Karpas-422 (cell line): ENCODE data around the gene HSPB3. TPM values are rescaled to one million over a fixed set of nuclear protein-coding genes. Genes with fewer than 3 reads are reported as not detected.
"Not testable (repeated sequence)": the region's sequence is repeated elsewhere in the genome, so short reads cannot be mapped to it uniquely, and the experiment has no call there.

ENCODE experiments used
- DNase-seq: peaks from one replicate; pipeline ENCODE4 v3.0.0-alpha.2; 2015
- H2AFZ ChIP-seq: fragments of 200-600 bp; sonication (generic); 2 replicates; pipeline ENCODE4 v1.6.1; 2014; ENCODE audit warnings: antibody characterized with exemption, low read length, mixed read lengths
- H3K27ac ChIP-seq: fragments of 200-600 bp; sonication (generic); 2 replicates; pipeline ENCODE4 v1.5.1; 2014; ENCODE audit warnings: mild to moderate bottlenecking, low read length, moderate library complexity
- H3K27me3 ChIP-seq: fragments of 200-600 bp; sonication (generic); 2 replicates; pipeline ENCODE4 v1.6.1; 2014; ENCODE audit warnings: low read length, mixed read lengths
- H3K36me3 ChIP-seq: fragments of 200-600 bp; sonication (generic); 2 replicates; pipeline ENCODE4 v1.6.1; 2014; ENCODE audit warnings: low read length, mixed read lengths; ENCODE audit not compliant: insufficient read depth
- H3K4me1 ChIP-seq: fragments of 200-600 bp; sonication (generic); 2 replicates; pipeline ENCODE4 v1.6.1; 2014; ENCODE audit warnings: mild to moderate bottlenecking, low read length, mixed read lengths
- H3K4me2 ChIP-seq: fragments of 200-600 bp; sonication (generic); 2 replicates; pipeline ENCODE4 v1.6.1; 2014; ENCODE audit warnings: low read length, low read depth, mild to moderate bottlenecking; ENCODE audit not compliant: poor library complexity, severe bottlenecking
- H3K4me3 ChIP-seq: fragments of 200-600 bp; sonication (generic); 2 replicates; pipeline ENCODE4 v1.5.1; 2014; ENCODE audit warnings: mild to moderate bottlenecking, antibody characterized with exemption, low read length, mixed read lengths
- H3K79me2 ChIP-seq: fragments of 200-600 bp; sonication (generic); 2 replicates; pipeline ENCODE4 v1.6.1; 2014; ENCODE audit warnings: mild to moderate bottlenecking, low read length, mixed read lengths
- H3K9ac ChIP-seq: fragments of 200-600 bp; sonication (generic); 2 replicates; pipeline ENCODE4 v1.6.0; 2014; ENCODE audit warnings: low read length
- H3K9me2 ChIP-seq: fragments of 200-600 bp; sonication (generic), shearing (Covaris generic); replicated peaks from 2 replicates; pipeline ENCODE4 v1.6.0; 2014; ENCODE audit warnings: mild to moderate bottlenecking, low read length, moderate library complexity; ENCODE audit not compliant: insufficient read depth
- H3K9me3 ChIP-seq: fragments of 300-700, 200-600 bp; sonication (generic); 2 replicates; pipeline ENCODE4 v1.6.1; 2014; ENCODE audit warnings: low read length, mixed read lengths
- H4K20me1 ChIP-seq: fragments of 200-600 bp; sonication (generic); 2 replicates; pipeline ENCODE4 v1.6.1; 2014; ENCODE audit warnings: mild to moderate bottlenecking, antibody characterized with exemption, low read length, low read depth; ENCODE audit not compliant: insufficient read depth
- total RNA-seq: library from RNA; depleted of rRNA; stranded (reverse); fragments of >200 nt; shearing (Covaris generic); gene quantifications from 2 replicates; pipeline ENCODE4 v1.2.3, GENCODE V29; 2014; ENCODE audit warnings: low replicate concordance; rRNA removed

HSPB3 gene
- total RNA-seq, 1 experiment from 2014 or later = not detected

DNA sequence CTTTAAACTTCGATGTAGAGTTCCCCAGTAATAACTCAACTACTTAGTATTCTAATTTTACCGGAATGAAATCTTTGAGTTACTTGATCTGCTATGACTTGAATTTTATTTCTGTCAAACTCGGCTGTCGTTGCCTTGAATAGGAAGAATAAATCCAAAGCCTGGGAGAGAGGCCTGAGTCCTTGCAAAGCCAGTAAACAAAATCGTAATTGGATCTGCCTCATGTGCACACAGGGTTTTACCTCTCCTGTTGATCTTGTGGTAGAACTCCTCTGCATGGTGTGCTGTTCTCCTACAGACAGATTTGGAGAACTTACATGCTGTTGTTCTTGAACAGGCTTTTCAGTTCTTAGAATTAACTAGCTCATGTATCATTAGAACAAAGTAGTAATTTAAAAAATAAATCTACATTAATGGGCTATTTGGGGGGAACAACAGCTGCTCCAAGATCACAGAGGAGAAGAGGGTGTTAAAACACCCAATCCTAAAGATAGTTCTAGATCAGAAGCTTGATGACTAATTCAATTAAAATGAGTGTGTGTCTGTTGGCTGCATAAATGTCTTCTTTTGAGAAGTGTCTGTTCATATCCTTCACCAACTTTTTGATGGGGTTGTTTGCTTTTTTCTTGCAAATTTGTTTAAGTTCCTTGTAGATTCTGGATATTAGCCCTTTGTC lies 28.9 kb downstream of the HSPB3 start:
- H3K4me1 ChIP-seq = no peaks in the 10 kb centered on the region
- no peaks in the 10 kb centered on the region for H3K9me3 ChIP-seq
- H3K9ac ChIP-seq = no peak overlapping the region
- no peaks in the 10 kb centered on the region for H3K36me3 ChIP-seq
- H2AFZ ChIP-seq = no peak overlapping the region
- H4K20me1 ChIP-seq = no peaks in the 10 kb centered on the region
- H3K27ac ChIP-seq = no peak overlapping the region
- no peaks in the 10 kb centered on the region for H3K27me3 ChIP-seq
- H3K4me3 ChIP-seq = no peak overlapping the region
- no peaks in the 10 kb centered on the region for H3K9me2 ChIP-seq
- no peak for DNase-seq
- H3K4me2 ChIP-seq = no peak overlapping the region
- H3K79me2 ChIP-seq = no peaks in the 10 kb centered on the region

DNA sequence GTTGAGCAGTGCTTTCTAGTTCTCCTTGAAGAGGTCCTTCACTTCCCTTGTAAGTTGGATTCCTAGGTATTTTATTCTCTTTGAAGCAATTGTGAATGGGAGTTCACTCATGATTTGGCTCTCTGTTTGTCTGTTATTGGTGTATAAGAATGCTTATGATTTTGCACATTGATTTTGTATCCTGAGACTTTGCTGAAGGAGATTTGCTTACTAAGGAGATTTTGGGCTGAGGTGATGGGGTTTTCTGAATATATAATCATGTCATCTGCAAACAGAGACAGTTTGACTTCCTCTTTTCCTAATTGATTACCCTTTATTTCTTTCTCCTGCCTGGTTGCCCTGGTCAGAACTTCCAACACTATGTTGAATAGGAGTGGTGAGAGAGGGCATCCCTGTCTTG lies 30.2 kb downstream of the HSPB3 start:
- not testable (repeated sequence) for DNase-seq, H3K4me1 ChIP-seq, H4K20me1 ChIP-seq, H2AFZ ChIP-seq, H3K9ac ChIP-seq, H3K4me2 ChIP-seq, H3K79me2 ChIP-seq, H3K9me3 ChIP-seq, H3K27ac ChIP-seq, H3K36me3 ChIP-seq, H3K9me2 ChIP-seq, H3K4me3 ChIP-seq, H3K27me3 ChIP-seq

DNA sequence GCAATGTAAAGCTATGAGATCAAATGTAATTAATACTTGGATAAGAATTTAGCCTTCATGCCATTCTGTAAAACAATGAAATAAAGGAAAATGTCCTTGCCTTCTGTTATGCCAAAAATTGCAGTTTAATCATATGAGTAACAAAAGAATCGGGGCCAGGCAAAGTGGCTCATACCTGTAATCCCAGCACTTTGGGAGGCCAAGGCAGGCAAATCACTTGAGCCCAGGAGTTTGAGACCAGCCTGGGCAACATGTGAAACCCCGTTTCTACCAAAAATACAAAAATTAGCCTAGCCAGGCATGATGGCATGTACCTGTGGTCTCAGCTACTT lies 34.1 kb downstream of the HSPB3 start:
- H3K4me1 ChIP-seq, H3K9me3 ChIP-seq, H3K36me3 ChIP-seq, H3K79me2 ChIP-seq, H3K9me2 ChIP-seq, DNase-seq, H3K4me3 ChIP-seq, H3K27ac ChIP-seq, H3K27me3 ChIP-seq, H3K4me2 ChIP-seq, H4K20me1 ChIP-seq, H2AFZ ChIP-seq, H3K9ac ChIP-seq: not testable (repeated sequence)

DNA sequence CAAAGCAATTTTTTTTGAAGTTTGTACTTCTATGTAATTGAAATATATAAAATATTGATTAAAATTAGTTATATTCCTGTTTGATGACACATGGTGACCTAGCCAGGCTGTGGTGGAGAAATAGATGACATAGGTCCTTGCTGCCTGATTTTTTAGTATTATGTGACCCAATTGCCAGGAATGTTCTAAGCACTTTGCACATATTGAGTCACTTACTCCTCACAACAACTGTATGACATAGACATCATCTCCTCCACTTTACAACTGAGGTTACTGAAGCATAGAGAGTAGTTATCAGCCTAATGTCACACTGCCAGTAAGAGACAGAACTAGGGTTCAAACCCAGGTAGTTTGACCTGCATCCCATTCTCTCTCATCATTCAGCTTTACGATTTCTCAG lies 35.8 kb downstream of the HSPB3 start:
- Histone ChIP-seq H3K9ac (no peak overlapping the region), H2AFZ (no peak overlapping the region), H3K9me3 (no peaks in the 10 kb centered on the region), H3K4me3 (no peak overlapping the region), H3K27ac (no peak overlapping the region), H3K4me1 (no peaks in the 10 kb centered on the region), H3K4me2 (no peak overlapping the region), H3K27me3 (no peaks in the 10 kb centered on the region), H4K20me1 (no peaks in the 10 kb centered on the region), H3K36me3 (no peaks in the 10 kb centered on the region), H3K9me2 (no peaks in the 10 kb centered on the region), H3K79me2 (no peaks in the 10 kb centered on the region)
- DNase-seq = no peak

DNA sequence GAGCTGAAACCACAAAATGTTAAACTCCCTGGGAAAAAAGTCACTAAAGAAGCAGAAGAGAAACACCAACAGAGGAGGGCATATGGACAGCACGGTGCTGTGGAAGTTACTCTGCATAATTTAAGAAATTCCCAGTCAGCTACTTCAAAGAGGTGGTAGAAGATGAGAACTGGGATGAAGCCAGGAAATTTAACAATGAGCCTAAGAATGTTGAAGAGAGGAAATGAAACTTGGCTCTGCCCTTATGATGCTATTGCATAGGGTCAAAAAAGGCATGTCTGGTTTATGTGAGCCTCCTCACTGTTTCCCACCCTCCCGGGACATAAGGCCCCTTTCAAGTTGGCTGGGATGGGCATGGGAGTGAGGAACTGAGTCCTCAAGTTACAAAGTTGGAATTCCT lies 36.7 kb downstream of the HSPB3 start:
- Histone ChIP-seq H3K27ac (no peak overlapping the region), H3K4me3 (no peak overlapping the region), H2AFZ (no peak overlapping the region), H3K27me3 (no peaks in the 10 kb centered on the region), H3K4me2 (no peak overlapping the region), H3K9me3 (no peaks in the 10 kb centered on the region), H3K4me1 (no peaks in the 10 kb centered on the region), H3K36me3 (no peaks in the 10 kb centered on the region), H3K9me2 (no peaks in the 10 kb centered on the region), H4K20me1 (no peaks in the 10 kb centered on the region), H3K79me2 (no peaks in the 10 kb centered on the region), H3K9ac (no peak overlapping the region)
- DNase-seq = no peak

DNA sequence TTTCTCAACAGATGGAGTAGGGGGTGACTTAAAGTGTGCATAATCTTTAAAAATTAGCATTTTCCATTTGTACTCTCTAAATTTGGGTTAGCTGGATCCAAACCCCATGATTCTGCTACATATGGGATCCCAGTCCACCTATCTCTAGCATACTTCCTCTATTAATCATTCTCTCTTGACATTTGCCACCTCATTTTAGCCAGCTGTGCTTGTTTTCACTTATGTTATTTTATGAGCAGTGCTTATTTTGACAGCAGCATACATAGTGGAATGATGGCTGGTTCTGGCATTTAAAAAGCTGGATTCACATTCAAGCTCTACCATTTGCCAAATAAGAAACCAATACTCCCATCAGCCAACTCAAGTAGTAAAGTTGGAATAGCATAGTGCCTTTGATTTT lies 39.5 kb downstream of the HSPB3 start:
- Histone ChIP-seq H3K79me2 (no peaks in the 10 kb centered on the region), H3K4me3 (no peak overlapping the region), H3K9me2 (no peaks in the 10 kb centered on the region), H3K27me3 (no peaks in the 10 kb centered on the region), H3K27ac (no peak overlapping the region), H3K4me2 (no peak overlapping the region), H3K4me1 (no peaks in the 10 kb centered on the region), H2AFZ (no peak overlapping the region), H3K9me3 (no peaks in the 10 kb centered on the region), H3K36me3 (no peaks in the 10 kb centered on the region), H3K9ac (no peak overlapping the region), H4K20me1 (no peaks in the 10 kb centered on the region)
- no peak for DNase-seq

Other genes starting within 250 kb of the HSPB3 start
- 1.3 and 10.7 TPM in 2 replicates for gene ARL15, start 145.1 kb upstream of the HSPB3 start, total RNA-seq
- 1.7 and 2.9 TPM in 2 replicates for gene SNX18, start 62.1 kb downstream of the HSPB3 start, total RNA-seq